DOHH2 (cell line): ENCODE results near the gene EGR1.

ENCODE experiments used
- CTCF ChIP-seq: fragments of 200-600 bp; sonication (generic); IDR thresholded peaks from one replicate; pipeline ENCODE4 v1.5.1; 2014; ENCODE audit warnings: antibody characterized with exemption, mild to moderate bottlenecking, low read depth, low read length; ENCODE audit not compliant: poor library complexity, severe bottlenecking
- EZH2phosphoT487 ChIP-seq: fragments of 200-600 bp; sonication (generic); IDR thresholded peaks from 2 replicates; pipeline ENCODE4 v1.6.1; 2017; ENCODE audit warnings: borderline replicate concordance, mild to moderate bottlenecking, antibody characterized with exemption, low read length, moderate library complexity, mixed read lengths

GRCh38 chr5:138458384-138458783, 6.9 kb upstream of the EGR1 start:
- TF ChIP-seq CTCF (no peak), EZH2phosphoT487 (no peak)
